GM18873 (cell line): ENCODE data around the gene ARMC12.

Experiments used
- ATAC-seq: cut with Tn5 transposase; IDR thresholded peaks from one replicate; pipeline ENCODE4 v1.9.1; 2021; ENCODE audit warnings: mild to moderate bottlenecking, moderate library complexity, moderate number of reproducible peaks; ENCODE audit not compliant: unreplicated experiment, low FRiP score

ARMC12 gene

DNA sequence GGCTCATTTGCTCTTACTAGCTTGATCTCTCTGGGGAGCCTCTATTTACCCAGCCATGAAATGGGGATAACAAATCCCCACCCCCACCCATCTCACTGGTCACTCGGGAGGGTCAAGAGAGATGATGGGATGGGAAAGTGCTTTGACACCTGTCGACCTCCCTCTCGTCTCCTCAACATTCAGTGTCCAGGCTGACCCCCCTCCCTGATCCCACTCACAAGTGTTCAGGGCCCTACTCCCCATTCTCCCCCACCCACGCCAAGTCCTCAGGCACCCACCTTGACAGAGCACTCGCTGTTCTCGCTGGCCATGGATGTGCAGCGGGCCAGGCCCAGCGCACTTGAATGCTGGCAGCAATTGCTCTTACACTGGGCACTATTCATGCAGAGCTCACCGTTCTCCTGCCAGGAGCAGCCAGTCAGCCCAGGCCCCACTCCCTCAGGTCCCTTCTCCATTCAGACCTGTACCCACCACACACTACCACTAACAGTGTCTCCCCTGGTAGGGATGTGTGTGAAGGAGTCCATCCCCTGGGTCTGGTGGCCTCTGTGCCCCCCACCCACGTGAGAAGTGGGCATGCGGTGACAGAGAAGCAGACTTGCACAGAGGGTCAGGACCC lies 58.7 kb downstream of the ARMC12 start:
- ATAC-seq, result no peak

DNA sequence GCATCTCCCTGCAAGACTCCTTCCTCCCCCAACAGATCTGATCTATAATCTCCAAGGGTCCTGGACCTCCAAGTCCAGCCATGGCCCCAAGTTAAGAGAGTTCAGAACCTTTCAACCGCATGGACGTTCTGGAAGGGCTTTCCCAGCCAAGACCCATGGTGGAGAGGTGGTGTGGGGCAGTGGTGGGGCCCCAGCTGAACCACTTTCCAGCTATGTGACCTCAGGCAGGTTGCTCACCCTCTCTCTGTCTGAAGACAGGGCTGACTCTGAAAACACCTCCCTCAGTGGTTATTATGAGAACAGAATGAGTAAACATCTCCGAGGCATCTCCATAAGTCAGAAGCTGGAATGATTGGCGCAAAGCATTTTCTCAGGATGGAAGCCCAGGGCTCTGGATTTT lies 59.4 kb downstream of the ARMC12 start:
- ATAC-seq, result no peak

DNA sequence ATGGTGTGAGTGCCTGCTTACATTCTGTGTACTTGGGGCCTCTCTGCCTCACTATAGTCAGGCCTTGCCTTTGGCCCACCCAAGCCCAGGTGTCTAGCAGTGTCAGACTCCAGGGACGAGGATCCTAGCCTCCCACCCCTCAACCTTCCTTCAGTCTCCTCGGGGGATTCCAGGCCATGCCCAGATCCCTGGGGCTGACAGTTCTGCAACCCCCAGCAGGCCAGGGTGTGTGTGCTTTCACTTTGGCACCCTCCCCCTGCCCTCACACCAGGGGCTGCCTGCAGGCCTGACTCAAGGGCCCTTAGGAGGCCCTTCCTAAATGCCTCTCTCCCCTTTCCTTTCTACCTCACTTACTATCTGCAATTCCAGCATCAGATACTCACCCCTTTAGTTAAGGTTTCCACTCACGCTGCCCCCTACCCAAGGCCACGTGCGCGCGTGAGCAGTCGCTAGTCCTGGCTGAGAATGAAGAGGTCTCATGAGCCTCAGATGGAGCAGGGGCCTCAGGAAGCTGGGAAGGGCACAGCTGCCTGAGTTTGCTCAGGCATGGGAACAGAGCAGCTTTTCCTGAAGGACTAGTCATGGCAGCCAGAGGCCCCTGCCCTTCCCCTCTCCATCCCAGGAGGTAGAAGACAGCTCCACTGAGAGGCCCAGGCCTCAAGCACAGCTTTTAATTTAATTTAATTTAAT lies 61.1 kb downstream of the ARMC12 start:
- no peak for ATAC-seq
